ENCODE measurements around the gene TEX22.

The TEX22 gene

DNA sequence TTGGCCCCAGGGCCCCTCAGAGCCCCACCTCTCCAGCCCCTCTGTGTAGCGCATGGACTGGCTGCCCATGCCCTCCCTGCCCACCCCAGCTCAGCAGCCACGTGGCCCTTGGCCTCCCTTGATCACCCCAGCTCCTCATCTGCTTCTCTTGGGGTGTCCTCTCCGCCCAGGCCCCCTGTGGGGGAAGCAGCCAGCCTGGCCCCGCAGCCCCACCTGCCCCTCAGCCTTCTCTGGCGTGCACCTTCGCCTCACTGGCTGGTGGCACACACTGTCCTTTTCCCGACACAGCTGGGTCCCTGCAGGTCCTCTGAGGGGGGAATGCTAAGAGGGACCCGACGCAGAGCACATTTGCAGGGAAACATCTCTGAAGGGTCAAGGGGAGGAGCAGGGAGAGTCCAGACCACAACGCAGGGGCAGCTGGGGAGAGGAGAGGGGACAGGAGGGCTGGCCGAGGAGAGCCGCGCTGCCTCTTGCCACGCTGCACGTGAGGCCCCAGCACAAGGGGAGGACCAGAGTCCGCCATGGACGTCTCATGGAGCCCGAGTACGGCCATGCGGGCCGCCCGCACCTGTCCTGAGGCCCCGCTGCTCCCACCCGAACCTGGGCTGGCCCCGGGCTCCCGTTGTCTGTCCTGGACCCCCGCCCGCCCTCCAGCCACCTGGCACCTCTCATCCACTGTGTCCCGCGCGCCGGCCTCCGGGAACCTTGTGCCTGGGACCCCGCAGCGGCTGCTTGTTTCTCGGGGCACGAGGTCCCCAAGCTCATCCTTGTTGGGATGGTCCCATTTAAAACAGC, 47.7 kb upstream of the TEX22 start:
- Histone ChIP-seq H3K9me3 (ENCODE audit: control insufficient read depth, low read length) (peaks cover under 1% of the 10 kb centered on the region), H3K27me3 (ENCODE audit: control insufficient read depth in 1 of 2, insufficient read depth in 1 of 2, low read length in 2 of 2) (no peaks in the 10 kb centered on the region), H3K4me3 (ENCODE audit: insufficient read depth in 1 of 2, low read depth in 1 of 2, low read length in 2 of 2) (no peak overlapping the region), H3K27ac (ENCODE audit: low read length, poor library complexity, severe bottlenecking) (no peak overlapping the region), H4K91ac (ENCODE audit: low read length) (no peak overlapping the region), H3K23ac (ENCODE audit: low read length in 2 of 2) (no peak overlapping the region), H3K36me3 (ENCODE audit: control insufficient read depth in 1 of 2, insufficient read depth in 2 of 2, low read depth in 1 of 2, low read length in 2 of 2) (peaks cover 15 to 47% of the 10 kb centered on the region in 2 experiments), H2AK5ac (ENCODE audit: low read length, severe bottlenecking) (no peak overlapping the region), H3K4me1 (ENCODE audit: control insufficient read depth, insufficient read depth, low read depth, low read length) (peaks cover 13% of the 10 kb centered on the region), H2BK15ac (ENCODE audit: low read depth, poor library complexity, severe bottlenecking) (no peak overlapping the region), H3K79me1 (replicated peaks; ENCODE audit: low read length, poor library complexity, severe bottlenecking) (peaks cover 32% of the 10 kb centered on the region), H2BK12ac (ENCODE audit: low read length in 2 of 2) (no peak overlapping the region), H3K4me2 (ENCODE audit: low read length, poor library complexity, severe bottlenecking) (no peak overlapping the region), H2AFZ (ENCODE audit: low read depth, low read length) (no peak overlapping the region), H2BK5ac (ENCODE audit: low read depth, low read length, poor library complexity, severe bottlenecking) (no peak overlapping the region), H3K4ac (ENCODE audit: low read depth in 1 of 2, low read length in 2 of 2) (no peak overlapping the region), H4K8ac (ENCODE audit: low read length) (no peak overlapping the region), H2BK120ac (ENCODE audit: low read depth, low read length) (no peak overlapping the region), H3K18ac (ENCODE audit: low read depth in 1 of 2, low read length in 2 of 2) (no peak overlapping the region), H3K9ac (ENCODE audit: low read length) (no peak overlapping the region), H3K14ac (ENCODE audit: low read length in 2 of 2) (no peak overlapping the region)
- WGBS = 95% methylated on average over 37 of the region's 37 CpGs
- no peak for DNase-seq

DNA sequence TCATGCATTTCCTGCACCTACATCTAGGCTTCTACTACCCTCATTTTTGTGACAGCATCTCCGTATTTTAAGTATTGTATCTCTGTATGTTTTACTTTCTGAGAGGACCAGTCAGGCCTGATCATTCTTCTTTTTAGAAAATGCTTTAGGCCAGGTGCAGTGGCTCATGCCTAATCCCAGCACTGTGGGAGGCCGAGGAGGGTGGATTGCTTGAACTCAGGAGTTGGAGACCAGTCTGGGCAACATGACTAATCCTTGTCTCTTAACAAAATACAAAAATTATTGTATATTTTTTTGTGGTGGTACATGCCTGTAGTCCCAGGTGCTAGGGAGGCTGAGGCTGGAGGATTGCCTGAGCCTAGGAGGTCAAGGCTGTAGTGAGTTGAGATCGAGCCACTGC, 46.9 kb upstream of the TEX22 start:
- Histone ChIP-seq H3K9me3 (ENCODE audit: control insufficient read depth, low read length) (no peaks in the 10 kb centered on the region), H2BK15ac (ENCODE audit: low read depth, poor library complexity, severe bottlenecking) (no peak overlapping the region), H3K27ac (ENCODE audit: low read length, poor library complexity, severe bottlenecking) (no peak overlapping the region), H3K9ac (ENCODE audit: low read length) (no peak overlapping the region), H3K36me3 (ENCODE audit: control insufficient read depth in 1 of 2, insufficient read depth in 2 of 2, low read depth in 1 of 2, low read length in 2 of 2) (peaks cover 15 to 54% of the 10 kb centered on the region in 2 experiments), H2BK5ac (ENCODE audit: low read depth, low read length, poor library complexity, severe bottlenecking) (no peak overlapping the region), H3K79me1 (replicated peaks; ENCODE audit: low read length, poor library complexity, severe bottlenecking) (peaks cover 32% of the 10 kb centered on the region), H2BK120ac (ENCODE audit: low read depth, low read length) (no peak overlapping the region), H3K4me3 (ENCODE audit: insufficient read depth in 1 of 2, low read depth in 1 of 2, low read length in 2 of 2) (no peak overlapping the region), H3K14ac (ENCODE audit: low read length in 2 of 2) (no peak overlapping the region), H2AFZ (ENCODE audit: low read depth, low read length) (no peak overlapping the region), H3K4ac (ENCODE audit: low read depth in 1 of 2, low read length in 2 of 2) (no peak overlapping the region), H4K91ac (ENCODE audit: low read length) (no peak overlapping the region), H3K27me3 (ENCODE audit: control insufficient read depth in 1 of 2, insufficient read depth in 1 of 2, low read length in 2 of 2) (no peaks in the 10 kb centered on the region), H2BK12ac (ENCODE audit: low read length in 2 of 2) (no peak overlapping the region), H3K23ac (ENCODE audit: low read length in 2 of 2) (no peak overlapping the region), H2AK5ac (ENCODE audit: low read length, severe bottlenecking) (no peak overlapping the region), H3K4me1 (ENCODE audit: control insufficient read depth, insufficient read depth, low read depth, low read length) (peaks cover 13% of the 10 kb centered on the region), H4K8ac (ENCODE audit: low read length) (no peak overlapping the region), H3K4me2 (ENCODE audit: low read length, poor library complexity, severe bottlenecking) (no peak overlapping the region), H3K18ac (ENCODE audit: low read depth in 1 of 2, low read length in 2 of 2) (no peak overlapping the region)
- no peak for DNase-seq
- WGBS = 100% methylated on average over 1 of the region's 3 CpGs

GRCh38 chr14:105351920-105352851, 46.2 kb upstream of the TEX22 start:
- no peak overlapping the region for H4K91ac ChIP-seq (ENCODE audit: low read length)
- WGBS = 65% methylated on average over 24 of the region's 26 CpGs

GRCh38 chr14:105353136-105353535, 45.2 kb upstream of the TEX22 start:
- no peak overlapping the region for H2BK12ac ChIP-seq (ENCODE audit: low read length in 2 of 2)
- H2AFZ ChIP-seq (ENCODE audit: low read depth, low read length) = no peak overlapping the region
- no peak overlapping the region for H3K4me2 ChIP-seq (ENCODE audit: low read length, poor library complexity, severe bottlenecking)
- H3K14ac ChIP-seq (ENCODE audit: low read length in 2 of 2) = no peak overlapping the region
- no peak overlapping the region for H3K4ac ChIP-seq (ENCODE audit: low read depth in 1 of 2, low read length in 2 of 2)
- no peaks in the 10 kb centered on the region for H3K27me3 ChIP-seq (ENCODE audit: control insufficient read depth in 1 of 2, insufficient read depth in 1 of 2, low read length in 2 of 2)
- H3K9me3 ChIP-seq (ENCODE audit: control insufficient read depth, low read length) = no peaks in the 10 kb centered on the region
- no peak overlapping the region for H4K91ac ChIP-seq (ENCODE audit: low read length)
- H4K8ac ChIP-seq (ENCODE audit: low read length) = no peak overlapping the region
- 94% methylated on average over 5 of the region's 10 CpGs for WGBS
- peaks cover 15 to 70% of the 10 kb centered on the region in 2 experiments for H3K36me3 ChIP-seq (ENCODE audit: control insufficient read depth in 1 of 2, insufficient read depth in 2 of 2, low read depth in 1 of 2, low read length in 2 of 2)
- no peak overlapping the region for H2BK5ac ChIP-seq (ENCODE audit: low read depth, low read length, poor library complexity, severe bottlenecking)
- no peak overlapping the region for H3K23ac ChIP-seq (ENCODE audit: low read length in 2 of 2)
- no peak overlapping the region for H2BK120ac ChIP-seq (ENCODE audit: low read depth, low read length)
- H2AK5ac ChIP-seq (ENCODE audit: low read length, severe bottlenecking) = no peak overlapping the region
- H3K27ac ChIP-seq (ENCODE audit: low read length, poor library complexity, severe bottlenecking) = no peak overlapping the region
- H3K4me3 ChIP-seq (ENCODE audit: insufficient read depth in 1 of 2, low read depth in 1 of 2, low read length in 2 of 2) = no peak overlapping the region
- peaks cover 13% of the 10 kb centered on the region for H3K4me1 ChIP-seq (ENCODE audit: control insufficient read depth, insufficient read depth, low read depth, low read length)
- DNase-seq = no peak
- H2BK15ac ChIP-seq (ENCODE audit: low read depth, poor library complexity, severe bottlenecking) = no peak overlapping the region
- H3K18ac ChIP-seq (ENCODE audit: low read depth in 1 of 2, low read length in 2 of 2) = no peak overlapping the region
- no peak overlapping the region for H3K9ac ChIP-seq (ENCODE audit: low read length)
- peaks cover 28% of the 10 kb centered on the region for H3K79me1 ChIP-seq (replicated peaks; ENCODE audit: low read length, poor library complexity, severe bottlenecking)

More at GRCh38 chr14:105351920-105352851, 46.2 kb upstream of the TEX22 start:
- no peak overlapping the region for H3K4me2 ChIP-seq (ENCODE audit: low read length, poor library complexity, severe bottlenecking)
- peaks cover 12% of the 10 kb centered on the region for H3K4me1 ChIP-seq (ENCODE audit: control insufficient read depth, insufficient read depth, low read depth, low read length)
- H3K36me3 ChIP-seq (ENCODE audit: control insufficient read depth in 1 of 2, insufficient read depth in 2 of 2, low read depth in 1 of 2, low read length in 2 of 2) = peaks cover 15 to 60% of the 10 kb centered on the region in 2 experiments
- no peak overlapping the region for H3K14ac ChIP-seq (ENCODE audit: low read length in 2 of 2)
- no peak overlapping the region for H2AK5ac ChIP-seq (ENCODE audit: low read length, severe bottlenecking)
- peaks cover 28% of the 10 kb centered on the region for H3K79me1 ChIP-seq (replicated peaks; ENCODE audit: low read length, poor library complexity, severe bottlenecking)
- H2AFZ ChIP-seq (ENCODE audit: low read depth, low read length) = no peak overlapping the region
- no peaks in the 10 kb centered on the region for H3K27me3 ChIP-seq (ENCODE audit: control insufficient read depth in 1 of 2, insufficient read depth in 1 of 2, low read length in 2 of 2)
- no peaks in the 10 kb centered on the region for H3K9me3 ChIP-seq (ENCODE audit: control insufficient read depth, low read length)
- H3K4me3 ChIP-seq (ENCODE audit: insufficient read depth in 1 of 2, low read depth in 1 of 2, low read length in 2 of 2) = no peak overlapping the region
- H3K23ac ChIP-seq (ENCODE audit: low read length in 2 of 2) = no peak overlapping the region
- no peak overlapping the region for H3K18ac ChIP-seq (ENCODE audit: low read depth in 1 of 2, low read length in 2 of 2)
- no peak overlapping the region for H3K9ac ChIP-seq (ENCODE audit: low read length)
- H2BK5ac ChIP-seq (ENCODE audit: low read depth, low read length, poor library complexity, severe bottlenecking) = no peak overlapping the region
- no peak overlapping the region for H2BK120ac ChIP-seq (ENCODE audit: low read depth, low read length)
- H3K27ac ChIP-seq (ENCODE audit: low read length, poor library complexity, severe bottlenecking) = no peak overlapping the region
- H3K4ac ChIP-seq (ENCODE audit: low read depth in 1 of 2, low read length in 2 of 2) = no peak overlapping the region
- DNase-seq = peak; percentile 82
- H4K8ac ChIP-seq (ENCODE audit: low read length) = no peak overlapping the region
- H2BK12ac ChIP-seq (ENCODE audit: low read length in 2 of 2) = no peak overlapping the region
- no peak overlapping the region for H2BK15ac ChIP-seq (ENCODE audit: low read depth, poor library complexity, severe bottlenecking)
